Vagina (tissue), 2 donors: Measurements from ENCODE around the gene ZBP1.

Experiments
- CTCF ChIP-seq, 3 experiments: fragments of 450-650 bp in 2 of 3; fragments of 200-600 bp in 1 of 3; sonication (generic) in 1 of 3; IDR thresholded peaks; one replicate each; pipeline ENCODE4 v1.5.1; 2017 to 2019; ENCODE audit warnings: antibody characterized with exemption in 3 of 3, mild to moderate bottlenecking in 2 of 3, moderate library complexity in 2 of 3
- POLR2A ChIP-seq, 2 donors: fragments of 450-650 bp; IDR thresholded peaks; one replicate each; pipeline ENCODE4 v1.6.1; 2017; ENCODE audit warnings: antibody characterized with exemption in 2 of 2, mild to moderate bottlenecking in 2 of 2, moderate library complexity in 2 of 2

GRCh38 chr20:57647933-57648785 lies 27.9 kb upstream of the ZBP1 start:
- no peak for TF ChIP-seq CTCF (IDR thresholded peaks at IDR 0.05)
- TF ChIP-seq POLR2A (IDR thresholded peaks at IDR 0.05), result no peak
